Fibroblast of lung (primary cell): ENCODE measurements around the gene TMEM272. TPM values are rescaled to one million over a fixed set of nuclear protein-coding genes. Genes with fewer than 3 reads are reported as not detected.

Experiments
- DNase-seq, 2 donors: peaks; one replicate each; pipeline versions ENCODE4 v3.0.0 to v3.0.0-alpha.2; 2010; ENCODE audit warnings: low read depth in 2 of 2
- H2AFZ ChIP-seq: 2 replicates; pipeline ENCODE4 v1.5.1; 2012; ENCODE audit warnings: low read length, control low read depth, inconsistent platforms
- H3K27ac ChIP-seq: 2 replicates; pipeline ENCODE4 v1.5.1; 2011; ENCODE audit warnings: low read length, control low read depth; ENCODE audit not compliant: insufficient read depth
- H3K27me3 ChIP-seq: 2 replicates; pipeline ENCODE4 v1.5.1; 2011; ENCODE audit warnings: mild to moderate bottlenecking, low read length; ENCODE audit not compliant: control insufficient read depth, insufficient read depth
- H3K36me3 ChIP-seq: 2 replicates; pipeline ENCODE4 v1.5.1; 2011; ENCODE audit warnings: low read length; ENCODE audit not compliant: control insufficient read depth, insufficient read depth
- H3K4me1 ChIP-seq: 2 replicates; pipeline ENCODE4 v1.5.1; 2011; ENCODE audit warnings: low read length; ENCODE audit not compliant: control insufficient read depth, insufficient read depth; ENCODE audit errors: extremely low read depth
- H3K4me2 ChIP-seq: 2 replicates; pipeline ENCODE4 v1.5.1; 2011; ENCODE audit warnings: low read length, control low read depth; ENCODE audit not compliant: insufficient read depth; ENCODE audit errors: extremely low read depth
- H3K4me3 ChIP-seq, 4 experiments: fragments of 200-600 bp in 1 of 4; sonication (generic) in 1 of 4; replicated peaks in 1 of 4; 2 replicates each; pipeline ENCODE4 v1.5.1; 2011 to 2016; ENCODE audit warnings: low read length in 4 of 4, low read depth in 3 of 4, mild to moderate bottlenecking in 3 of 4, control low read depth in 2 of 4, inconsistent platforms in 1 of 4, mixed read lengths in 1 of 4; ENCODE audit not compliant: insufficient read depth in 1 of 4; ENCODE audit errors: control extremely low read depth in 1 of 4
- H3K79me2 ChIP-seq: 2 replicates; pipeline ENCODE4 v1.5.1; 2012; ENCODE audit warnings: mild to moderate bottlenecking, low read length, inconsistent platforms; ENCODE audit not compliant: control insufficient read depth, insufficient read depth
- H3K9ac ChIP-seq: 2 replicates; pipeline ENCODE4 v1.5.1; 2011; ENCODE audit warnings: mild to moderate bottlenecking, low read length, control low read depth; ENCODE audit not compliant: insufficient read depth
- H3K9me3 ChIP-seq: 2 replicates; pipeline ENCODE4 v1.5.1; 2012; ENCODE audit warnings: low read depth, low read length; ENCODE audit not compliant: control insufficient read depth, insufficient read depth
- H4K20me1 ChIP-seq: 2 replicates; pipeline ENCODE4 v1.5.1; 2011; ENCODE audit warnings: low read length; ENCODE audit not compliant: control insufficient read depth, insufficient read depth; ENCODE audit errors: extremely low read depth
- CTCF ChIP-seq, 2 donors: IDR thresholded peaks in 1 of 2; conservative IDR thresholded peaks in 1 of 2; 1 replicate in 1 of 2; 2 replicates in 1 of 2; pipeline ENCODE4 v1.5.1; 2011 to 2012; ENCODE audit warnings: low read length in 2 of 2, control low read depth in 1 of 2, inconsistent platforms in 1 of 2, low read depth in 1 of 2, mild to moderate bottlenecking in 1 of 2
- EZH2 ChIP-seq: IDR thresholded peaks from 2 replicates; pipeline ENCODE4 v1.5.1; 2012; ENCODE audit warnings: low read length, control low read depth, mild to moderate bottlenecking; ENCODE audit errors: missing control alignments
- polyA plus RNA-seq, 2 donors: library from polyadenylated mRNA; depleted of rRNA in 1 of 2; stranded (reverse) in 1 of 2; unstranded in 1 of 2; fragments of >200 nt; gene quantifications; 2 replicates each; pipeline ENCODE4 v1.2.1, GENCODE V29; 2011 to 2012; ENCODE audit warnings: missing spikeins in 1 of 2
- total RNA-seq: library from RNA; depleted of rRNA; stranded (reverse); fragments of >200 nt; gene quantifications from 2 replicates; pipeline ENCODE4 v1.2.1, GENCODE V29; 2014

The TMEM272 gene
- total and polyA plus RNA-seq, 2 donors (not counting 1 experiment from before 2014, with no cell fraction given) = not detected

- Histone ChIP-seq H3K9me3 (no peaks in the 10 kb centered on the region), H3K27me3 (peaks cover 6% of the 10 kb centered on the region), H3K4me3 (no peak overlapping the region)
Observed at GRCh38 chr13:51865838-51866237, 20.9 kb upstream of the TMEM272 start.

GRCh38 chr13:51862957-51863356 is 18.0 kb upstream of the TMEM272 start:
- Histone ChIP-seq H2AFZ (no peak overlapping the region), H3K4me1 (no peaks in the 10 kb centered on the region), H3K27me3 (no peaks in the 10 kb centered on the region), H4K20me1 (no peaks in the 10 kb centered on the region), H3K4me2 (no peak overlapping the region), H3K9ac (no peak overlapping the region), H3K79me2 (no peaks in the 10 kb centered on the region), H3K4me3 (no peak overlapping the region), H3K36me3 (no peaks in the 10 kb centered on the region), H3K9me3 (no peaks in the 10 kb centered on the region), H3K27ac (no peak overlapping the region)
- no peak for DNase-seq
- TF ChIP-seq EZH2 (no peak), CTCF (conservative IDR thresholded peaks at IDR 0.05 in 1 of 2, IDR thresholded peaks at IDR 0.05 in 1 of 2; ENCODE audit: low read depth in 1 of 2, low read length in 2 of 2) (no peak)

More at GRCh38 chr13:51865838-51866237, 20.9 kb upstream of the TMEM272 start:
- Histone ChIP-seq H3K9ac (no peak overlapping the region), H4K20me1 (no peaks in the 10 kb centered on the region), H3K36me3 (no peaks in the 10 kb centered on the region), H3K27ac (no peak overlapping the region), H2AFZ (no peak overlapping the region), H3K79me2 (no peaks in the 10 kb centered on the region), H3K4me1 (no peaks in the 10 kb centered on the region), H3K4me2 (no peak overlapping the region)
- DNase-seq = no peak
- TF ChIP-seq EZH2 (no peak), CTCF (conservative IDR thresholded peaks at IDR 0.05 in 1 of 2, IDR thresholded peaks at IDR 0.05 in 1 of 2; ENCODE audit: low read depth in 1 of 2, low read length in 2 of 2) (no peak)

GRCh38 chr13:51861723-51862300 is 16.8 kb upstream of the TMEM272 start, which contains the start of gene CCDC70:
CCDC70 (plus strand) TSS chr13:51861969; CDS start chr13:51865412, 3,443 bp downstream.
- H3K27me3 ChIP-seq = no peaks in the 10 kb centered on the region
- H2AFZ ChIP-seq = no peak within 1 kb of the TSS
- H3K27ac ChIP-seq = no peak within 1 kb of the TSS
- no peak within 1 kb of the TSS for H3K9ac ChIP-seq
- H3K36me3 ChIP-seq = no peaks in the 10 kb centered on the region
- no peak within 1 kb of the TSS for H3K4me2 ChIP-seq
- H3K4me3 ChIP-seq = no peak within 1 kb of the TSS
- H3K79me2 ChIP-seq = no peaks in the 10 kb centered on the region
- H3K9me3 ChIP-seq = no peaks in the 10 kb centered on the region
- no peaks in the 10 kb centered on the region for H3K4me1 ChIP-seq
- TF ChIP-seq CTCF (conservative IDR thresholded peaks at IDR 0.05 in 1 of 2, IDR thresholded peaks at IDR 0.05 in 1 of 2; ENCODE audit: low read depth in 1 of 2, low read length in 2 of 2) (no peak), EZH2 (no peak)
- H4K20me1 ChIP-seq = no peaks in the 10 kb centered on the region
- peak; percentile 8 to 71 for DNase-seq
